Gastroesophageal sphincter (tissue), 3 donors: ENCODE results near the gene RNF182.

ENCODE experiments used
- CTCF ChIP-seq, 4 experiments: fragments of 200-600 bp in 2 of 4; fragments of 450-650 bp in 2 of 4; sonication (generic) in 1 of 4; IDR thresholded peaks; one replicate each; pipeline ENCODE4 v1.5.1; 2017 to 2019; ENCODE audit warnings: antibody characterized with exemption in 4 of 4, mild to moderate bottlenecking in 2 of 4, moderate library complexity in 2 of 4
- EP300 ChIP-seq: sonication (generic); formaldehyde crosslinking; IDR thresholded peaks from one replicate; pipeline ENCODE4 v1.6.1; 2017; ENCODE audit warnings: antibody characterized with exemption, mild to moderate bottlenecking

- TF ChIP-seq CTCF (IDR thresholded peaks at IDR 0.05) (no peak), EP300 (no peak)
These were observed 10.6 kb downstream of the RNF182 start for GRCh38 chr6:13935190-13935880.
